ENCODE data around the gene SERTAD2. TPM values are rescaled to one million over a fixed set of nuclear protein-coding genes. Genes with fewer than 3 reads are reported as not detected.

The SERTAD2 gene
- total and polyA plus RNA-seq, 2 donors (not counting 3 experiments of a cell fraction or from before 2014, with no cell fraction given): 5.5 to 11.2 TPM

- Histone ChIP-seq H3K9me1 (replicated peaks; ENCODE audit: control insufficient read depth, extremely low read depth, insufficient read depth, low read length) (no peaks in the 10 kb centered on the region), H3K9ac (replicated peaks; ENCODE audit: extremely low read depth, insufficient read depth, low read length) (no peak overlapping the region), H3K36me3 (ENCODE audit: control insufficient read depth in 2 of 2, extremely low read depth in 1 of 2, insufficient read depth in 2 of 2, low read length in 2 of 2) (no peaks in the 10 kb centered on the region), H3K27ac (ENCODE audit: insufficient read depth, low read depth, low read length) (no peak overlapping the region), H3K9me3 (replicated peaks; ENCODE audit: control insufficient read depth, insufficient read depth, low read length) (no peaks in the 10 kb centered on the region), H3K4me2 (ENCODE audit: insufficient read depth, low read length) (no peak overlapping the region), H3K4me1 (ENCODE audit: control insufficient read depth, extremely low read depth, insufficient read depth, low read length) (no peaks in the 10 kb centered on the region), H4K20me1 (replicated peaks; ENCODE audit: control insufficient read depth, extremely low read depth, insufficient read depth, low read length) (no peaks in the 10 kb centered on the region), H3K27me3 (ENCODE audit: control insufficient read depth in 2 of 2, insufficient read depth in 2 of 2, low read length in 2 of 2) (no peaks in the 10 kb centered on the region), H3K4me3 (replicated peaks in 1 of 3; ENCODE audit: insufficient read depth in 1 of 3, low read depth in 1 of 3, low read length in 3 of 3) (no peak overlapping the region), H3K79me2 (ENCODE audit: control insufficient read depth, insufficient read depth, low read length) (no peaks in the 10 kb centered on the region), H2AFZ (ENCODE audit: low read depth, low read length) (no peak overlapping the region)
- dilution Hi-C loops (cut with MboI; ENCODE audit: extremely low pct_ligation_motif_present, low sequenced_read_pairs): no loop called here
- TF ChIP-seq POLR2AphosphoS5 (IDR thresholded peaks at IDR 0.05; ENCODE audit: insufficient read depth, low read depth, low read length) (no peak), POLR2A (IDR thresholded peaks at IDR 0.05; ENCODE audit: low read depth, low read length) (no peak), JUN (IDR thresholded peaks at IDR 0.05; ENCODE audit: borderline replicate concordance, insufficient read depth, insufficient read length, low read depth) (no peak), GATA2 (IDR thresholded peaks at IDR 0.05; ENCODE audit: insufficient read depth, insufficient read length, low read depth, low read length) (no peak), MAX (IDR thresholded peaks at IDR 0.05; ENCODE audit: insufficient read depth, insufficient read length) (no peak)
- ChIA-PET CTCF (interaction anchor here (1.2 to 1.7 kb wide), 4 partner anchors 8 to 102 kb away, joined by 3 to 6 read pairs (median 4); no protein-coding TSS in a partner anchor), POLR2A (no interaction called here)
- DNase-seq (ENCODE audit: low read depth, low spot score): no peak
- FAIRE-seq: no peak
- BruUV-seq (replicated peaks): no TSS peak
- intact Hi-C loops (cut with micrococcal nuclease): no loop called here
Observed at GRCh38 chr2:64688909-64689308, 35.2 kb upstream of the SERTAD2 start.

- FAIRE-seq: no peak
- Histone ChIP-seq H3K4me3 (replicated peaks in 1 of 3; ENCODE audit: insufficient read depth in 1 of 3, low read depth in 1 of 3, low read length in 3 of 3) (no peak overlapping the region), H3K9me3 (replicated peaks; ENCODE audit: control insufficient read depth, insufficient read depth, low read length) (no peaks in the 10 kb centered on the region), H3K4me1 (ENCODE audit: control insufficient read depth, extremely low read depth, insufficient read depth, low read length) (no peaks in the 10 kb centered on the region), H2AFZ (ENCODE audit: low read depth, low read length) (no peak overlapping the region), H3K27ac (ENCODE audit: insufficient read depth, low read depth, low read length) (no peak overlapping the region), H3K27me3 (ENCODE audit: control insufficient read depth in 2 of 2, insufficient read depth in 2 of 2, low read length in 2 of 2) (no peaks in the 10 kb centered on the region), H4K20me1 (replicated peaks; ENCODE audit: control insufficient read depth, extremely low read depth, insufficient read depth, low read length) (no peaks in the 10 kb centered on the region), H3K9me1 (replicated peaks; ENCODE audit: control insufficient read depth, extremely low read depth, insufficient read depth, low read length) (no peaks in the 10 kb centered on the region), H3K79me2 (ENCODE audit: control insufficient read depth, insufficient read depth, low read length) (no peaks in the 10 kb centered on the region), H3K4me2 (ENCODE audit: insufficient read depth, low read length) (no peak overlapping the region), H3K36me3 (ENCODE audit: control insufficient read depth in 2 of 2, extremely low read depth in 1 of 2, insufficient read depth in 2 of 2, low read length in 2 of 2) (no peaks in the 10 kb centered on the region), H3K9ac (replicated peaks; ENCODE audit: extremely low read depth, insufficient read depth, low read length) (no peak overlapping the region)
- intact Hi-C loops (cut with micrococcal nuclease): no loop called here
- no TSS peak for BruUV-seq (replicated peaks)
- ChIA-PET CTCF (interaction anchor here (0.7 to 1.8 kb wide), 5 partner anchors 9 to 157 kb away, joined by 3 to 9 read pairs (median 4); no protein-coding TSS in a partner anchor), POLR2A (no interaction called here)
- dilution Hi-C loops (cut with MboI; ENCODE audit: extremely low pct_ligation_motif_present, low sequenced_read_pairs): no loop called here
- TF ChIP-seq MAX (IDR thresholded peaks at IDR 0.05; ENCODE audit: insufficient read depth, insufficient read length) (no peak), EZH2 (IDR thresholded peaks at IDR 0.05; ENCODE audit: borderline replicate concordance, low read depth, low read length, severe bottlenecking) (no peak), POLR2A (IDR thresholded peaks at IDR 0.05; ENCODE audit: low read depth, low read length) (no peak), FOS (IDR thresholded peaks at IDR 0.05; ENCODE audit: borderline replicate concordance, insufficient read depth, low read length) (no peak), MYC (IDR thresholded peaks at IDR 0.05; ENCODE audit: low read depth, low read length) (no peak), POLR2AphosphoS5 (IDR thresholded peaks at IDR 0.05; ENCODE audit: insufficient read depth, low read depth, low read length) (no peak)
- no peak for DNase-seq (ENCODE audit: low read depth, low spot score)
Observed at GRCh38 chr2:64686283-64686956, 32.7 kb upstream of the SERTAD2 start.

All from endothelial cell of umbilical vein (primary cell).